Neural cell (in vitro differentiated cells): ENCODE measurements around the gene RIMS4.

Experiments
- EP300 ChIP-seq: fragments of 450-650 bp; conservative IDR thresholded peaks from 2 replicates; pipeline ENCODE4 v1.6.1; 2014; ENCODE audit warnings: antibody characterized with exemption, mild to moderate bottlenecking, moderate library complexity; ENCODE audit not compliant: poor library complexity, severe bottlenecking
- EZH2 ChIP-seq: fragments of 200-600, 300-800 bp; shearing (Covaris generic), sonication (generic); IDR thresholded peaks from 2 replicates; pipeline ENCODE4 v1.6.1; 2014; ENCODE audit warnings: antibody characterized with exemption, low read length, borderline replicate concordance, mild to moderate bottlenecking; ENCODE audit not compliant: insufficient read depth, poor library complexity, severe bottlenecking
- MXI1 ChIP-seq: fragments of 450-650 bp; conservative IDR thresholded peaks from 2 replicates; pipeline ENCODE4 v1.6.1; 2014; ENCODE audit warnings: antibody characterized with exemption, mild to moderate bottlenecking; ENCODE audit not compliant: poor library complexity, severe bottlenecking
- POLR2AphosphoS5 ChIP-seq: IDR thresholded peaks from 2 replicates; pipeline ENCODE4 v1.6.1; 2012
- RAD21 ChIP-seq: fragments of 450-650 bp; conservative IDR thresholded peaks from 2 replicates; pipeline ENCODE4 v1.6.1; 2014; ENCODE audit warnings: antibody characterized with exemption, mild to moderate bottlenecking, moderate library complexity
- SMC3 ChIP-seq: fragments of 450-650 bp; conservative IDR thresholded peaks from 2 replicates; pipeline ENCODE4 v1.6.1; 2014; ENCODE audit warnings: antibody characterized with exemption, mild to moderate bottlenecking, moderate library complexity; ENCODE audit not compliant: poor library complexity
- TAF1 ChIP-seq: IDR thresholded peaks from 2 replicates; pipeline ENCODE4 v1.6.1; 2012; ENCODE audit warnings: low read depth
- TF ChIP-seq, protein P1 (sequence below): fragments of 450-650 bp; IDR thresholded peaks from 2 replicates; pipeline ENCODE4 v1.5.1; 2014; ENCODE audit warnings: antibody characterized with exemption, mild to moderate bottlenecking, moderate library complexity; ENCODE audit not compliant: poor library complexity, severe bottlenecking
- TF ChIP-seq, protein P2 (sequence below): IDR thresholded peaks from 2 replicates; pipeline ENCODE4 v1.6.1; 2012; ENCODE audit warnings: borderline replicate concordance

DNA sequence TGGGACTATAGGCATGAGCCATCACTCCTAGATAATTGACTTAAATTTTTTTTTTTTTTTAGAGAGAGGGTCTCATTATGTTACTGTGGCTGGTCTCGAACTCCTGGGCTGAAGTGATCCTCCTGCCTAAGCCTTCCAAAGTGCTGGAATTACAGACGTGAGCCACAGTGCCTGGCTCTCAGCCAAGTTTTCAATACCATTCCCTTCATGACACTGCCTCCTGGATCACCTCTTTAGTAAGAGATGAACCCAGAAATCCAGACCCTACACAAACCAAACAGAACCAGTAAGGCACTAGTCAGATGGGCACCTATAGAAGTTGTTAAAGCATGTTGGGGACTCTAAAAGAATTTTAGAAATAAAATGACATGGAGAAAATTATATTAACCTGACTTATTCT is 18.3 kb upstream of the RIMS4 start:
- no peak for TF ChIP-seq TAF1
- TF ChIP-seq, protein P1, sequence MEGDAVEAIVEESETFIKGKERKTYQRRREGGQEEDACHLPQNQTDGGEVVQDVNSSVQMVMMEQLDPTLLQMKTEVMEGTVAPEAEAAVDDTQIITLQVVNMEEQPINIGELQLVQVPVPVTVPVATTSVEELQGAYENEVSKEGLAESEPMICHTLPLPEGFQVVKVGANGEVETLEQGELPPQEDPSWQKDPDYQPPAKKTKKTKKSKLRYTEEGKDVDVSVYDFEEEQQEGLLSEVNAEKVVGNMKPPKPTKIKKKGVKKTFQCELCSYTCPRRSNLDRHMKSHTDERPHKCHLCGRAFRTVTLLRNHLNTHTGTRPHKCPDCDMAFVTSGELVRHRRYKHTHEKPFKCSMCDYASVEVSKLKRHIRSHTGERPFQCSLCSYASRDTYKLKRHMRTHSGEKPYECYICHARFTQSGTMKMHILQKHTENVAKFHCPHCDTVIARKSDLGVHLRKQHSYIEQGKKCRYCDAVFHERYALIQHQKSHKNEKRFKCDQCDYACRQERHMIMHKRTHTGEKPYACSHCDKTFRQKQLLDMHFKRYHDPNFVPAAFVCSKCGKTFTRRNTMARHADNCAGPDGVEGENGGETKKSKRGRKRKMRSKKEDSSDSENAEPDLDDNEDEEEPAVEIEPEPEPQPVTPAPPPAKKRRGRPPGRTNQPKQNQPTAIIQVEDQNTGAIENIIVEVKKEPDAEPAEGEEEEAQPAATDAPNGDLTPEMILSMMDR, result no peak
- no peak for TF ChIP-seq POLR2AphosphoS5
- no peak for TF ChIP-seq EP300
- no peak for TF ChIP-seq RAD21
- TF ChIP-seq EZH2, result no peak
- TF ChIP-seq, protein P2, sequence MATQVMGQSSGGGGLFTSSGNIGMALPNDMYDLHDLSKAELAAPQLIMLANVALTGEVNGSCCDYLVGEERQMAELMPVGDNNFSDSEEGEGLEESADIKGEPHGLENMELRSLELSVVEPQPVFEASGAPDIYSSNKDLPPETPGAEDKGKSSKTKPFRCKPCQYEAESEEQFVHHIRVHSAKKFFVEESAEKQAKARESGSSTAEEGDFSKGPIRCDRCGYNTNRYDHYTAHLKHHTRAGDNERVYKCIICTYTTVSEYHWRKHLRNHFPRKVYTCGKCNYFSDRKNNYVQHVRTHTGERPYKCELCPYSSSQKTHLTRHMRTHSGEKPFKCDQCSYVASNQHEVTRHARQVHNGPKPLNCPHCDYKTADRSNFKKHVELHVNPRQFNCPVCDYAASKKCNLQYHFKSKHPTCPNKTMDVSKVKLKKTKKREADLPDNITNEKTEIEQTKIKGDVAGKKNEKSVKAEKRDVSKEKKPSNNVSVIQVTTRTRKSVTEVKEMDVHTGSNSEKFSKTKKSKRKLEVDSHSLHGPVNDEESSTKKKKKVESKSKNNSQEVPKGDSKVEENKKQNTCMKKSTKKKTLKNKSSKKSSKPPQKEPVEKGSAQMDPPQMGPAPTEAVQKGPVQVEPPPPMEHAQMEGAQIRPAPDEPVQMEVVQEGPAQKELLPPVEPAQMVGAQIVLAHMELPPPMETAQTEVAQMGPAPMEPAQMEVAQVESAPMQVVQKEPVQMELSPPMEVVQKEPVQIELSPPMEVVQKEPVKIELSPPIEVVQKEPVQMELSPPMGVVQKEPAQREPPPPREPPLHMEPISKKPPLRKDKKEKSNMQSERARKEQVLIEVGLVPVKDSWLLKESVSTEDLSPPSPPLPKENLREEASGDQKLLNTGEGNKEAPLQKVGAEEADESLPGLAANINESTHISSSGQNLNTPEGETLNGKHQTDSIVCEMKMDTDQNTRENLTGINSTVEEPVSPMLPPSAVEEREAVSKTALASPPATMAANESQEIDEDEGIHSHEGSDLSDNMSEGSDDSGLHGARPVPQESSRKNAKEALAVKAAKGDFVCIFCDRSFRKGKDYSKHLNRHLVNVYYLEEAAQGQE, result no peak
- TF ChIP-seq SMC3, result no peak
- no peak for TF ChIP-seq MXI1
